Lower leg skin (tissue), 4 donors: ENCODE data around the gene LMNB1. TPM values are rescaled to one million over a fixed set of nuclear protein-coding genes. Genes with fewer than 3 reads are reported as not detected.
"Not testable (repeated sequence)": the region's sequence is repeated elsewhere in the genome, so short reads cannot be mapped to it uniquely, and the experiment has no call there.

Experiments
- DNase-seq, 2 donors: peaks; one replicate each; pipeline ENCODE4 v3.0.0-alpha.2; 2019; ENCODE audit warnings: low spot score in 2 of 2
- H3K4me3 ChIP-seq: fragments of 200-600 bp; sonication (generic); 2 replicates; pipeline ENCODE4 v1.5.1; 2017; ENCODE audit warnings: mild to moderate bottlenecking, low read depth; ENCODE audit not compliant: poor library complexity, severe bottlenecking
- CTCF ChIP-seq, 3 donors: fragments of 450-650 bp; IDR thresholded peaks; one replicate each; pipeline ENCODE4 v1.5.1; 2016; ENCODE audit warnings: antibody characterized with exemption in 3 of 3, mild to moderate bottlenecking in 3 of 3, moderate library complexity in 2 of 3
- POLR2A ChIP-seq, 2 donors: fragments of 450-650 bp; IDR thresholded peaks; one replicate each; pipeline ENCODE4 v1.6.1; 2016 to 2017; ENCODE audit warnings: antibody characterized with exemption in 2 of 2, mild to moderate bottlenecking in 1 of 2, moderate library complexity in 1 of 2
- WGBS, 2 donors: methylation state at CpG; one replicate each; pipeline ENCODE4 v1.1.5; 2018; 5-methylcytosine and 5-hydroxymethylcytosine counted together
- intact Hi-C: fragments of 100-400 bp; cut with DNase I; formaldehyde crosslinking; loops from one replicate; pipeline ENCODE4 v1.15.0; 2023; ENCODE audit warnings: low total_unique reads
- total RNA-seq, 4 donors: library from RNA; depleted of rRNA; stranded (reverse); fragments of >200 nt; gene quantifications; one replicate each; pipeline ENCODE4 v1.1.0, GENCODE V29; 2016

LMNB1 gene
- total RNA-seq, 4 donors from 2014 or later, result 9.2 to 20.7 (median 9.9) TPM

GRCh38 chr5:126777257-126777974, 480 bp downstream of the LMNB1 start:
- intact Hi-C loops, result no loop called here
- H3K4me3 ChIP-seq, result peak overlapping the region; percentile 75
- no peak for TF ChIP-seq CTCF (IDR thresholded peaks at IDR 0.05)
- TF ChIP-seq POLR2A (IDR thresholded peaks at IDR 0.05), result no peak
- WGBS, 2 donors, result 0 to 1% methylated on average over 26 to 63 of the region's 93 CpGs
- DNase-seq, result peak; percentile 25 to 86

GRCh38 chr5:126777975-126778674, 1.2 kb downstream of the LMNB1 start:
- peak overlapping the region; percentile 75 for H3K4me3 ChIP-seq
- intact Hi-C loops, result no loop called here

GRCh38 chr5:126778675-126779403, 1.9 kb downstream of the LMNB1 start:
- TF ChIP-seq CTCF (IDR thresholded peaks at IDR 0.05) (no peak), POLR2A (IDR thresholded peaks at IDR 0.05) (no peak)
- intact Hi-C loops, result no loop called here
- 21 to 23% methylated on average over 17 of the region's 17 CpGs for WGBS, 2 donors
- peak overlapping the region; percentile 75 for H3K4me3 ChIP-seq
- DNase-seq, result no peak

More at GRCh38 chr5:126777975-126778674, 1.2 kb downstream of the LMNB1 start:
- 1% methylated on average over 21 to 47 of the region's 66 CpGs for WGBS, 2 donors
- peak; percentile 76 to 97 for DNase-seq
- no peak for TF ChIP-seq POLR2A (IDR thresholded peaks at IDR 0.05)
- no peak for TF ChIP-seq CTCF (IDR thresholded peaks at IDR 0.05)

- peak in 1 of 2 donors; percentile 31 for DNase-seq
- intact Hi-C loops, result no loop called here
Observed at GRCh38 chr5:126780165-126780827, 3.4 kb downstream of the LMNB1 start.

GRCh38 chr5:126788409-126788808, 11.5 kb downstream of the LMNB1 start:
- DNase-seq, intact Hi-C loops, H3K4me3 ChIP-seq: not testable (repeated sequence)
- 93% methylated on average over 7 of the region's 7 CpGs for WGBS, 2 donors

More at GRCh38 chr5:126780165-126780827, 3.4 kb downstream of the LMNB1 start:
- WGBS, 2 donors, result 31 to 35% methylated on average over 7 of the region's 7 CpGs
- TF ChIP-seq POLR2A (IDR thresholded peaks at IDR 0.05) (no peak), CTCF (IDR thresholded peaks at IDR 0.05) (no peak)
- H3K4me3 ChIP-seq, result no peak overlapping the region
